GM19043 (cell line): Measurements from ENCODE around the gene LMOD2.

Source experiments
- ATAC-seq: cut with Tn5 transposase; IDR thresholded peaks from one replicate; pipeline ENCODE4 v1.9.1; 2021; ENCODE audit warnings: low read depth; ENCODE audit not compliant: unreplicated experiment

The LMOD2 gene

GRCh38 chr7:123637878-123638277 is 17.8 kb upstream of the LMOD2 start:
- no peak for ATAC-seq

GRCh38 chr7:123639631-123640030 is 16.0 kb upstream of the LMOD2 start:
- no peak for ATAC-seq

- ATAC-seq, result no peak
Observed at GRCh38 chr7:123640583-123640982, 15.1 kb upstream of the LMOD2 start.

GRCh38 chr7:123641901-123642300 is 13.8 kb upstream of the LMOD2 start:
- no peak for ATAC-seq

- ATAC-seq, result no peak
Observed at GRCh38 chr7:123643495-123644441, 11.9 kb upstream of the LMOD2 start.

GRCh38 chr7:123645516-123645915 is 10.2 kb upstream of the LMOD2 start:
- no peak for ATAC-seq

GRCh38 chr7:123647106-123647730 is 8.4 kb upstream of the LMOD2 start:
- ATAC-seq, result no peak

GRCh38 chr7:123649964-123650363 is 5.7 kb upstream of the LMOD2 start:
- no peak for ATAC-seq

- ATAC-seq, result no peak
Observed at GRCh38 chr7:123650595-123650994, 5.1 kb upstream of the LMOD2 start.

- ATAC-seq, result no peak
Observed at GRCh38 chr7:123652406-123652805, 3.3 kb upstream of the LMOD2 start.

- no peak for ATAC-seq
Observed at GRCh38 chr7:123653162-123653561, 2.5 kb upstream of the LMOD2 start.

- no peak for ATAC-seq
Observed at GRCh38 chr7:123656544-123657303, 1.1 kb downstream of the LMOD2 start.

- no peak for ATAC-seq
Observed at GRCh38 chr7:123657304-123657685, 1.6 kb downstream of the LMOD2 start.

- no peak for ATAC-seq
Observed at GRCh38 chr7:123658023-123658422, 2.4 kb downstream of the LMOD2 start.

- ATAC-seq, result no peak
Observed at GRCh38 chr7:123660514-123661354, 5.1 kb downstream of the LMOD2 start.

- ATAC-seq, result no peak
Observed at GRCh38 chr7:123661765-123662164, 6.1 kb downstream of the LMOD2 start.

- no peak for ATAC-seq
Observed at GRCh38 chr7:123662293-123662692, 6.6 kb downstream of the LMOD2 start.

GRCh38 chr7:123662755-123663154 is 7.1 kb downstream of the LMOD2 start:
- ATAC-seq, result no peak

GRCh38 chr7:123663200-123663599 is 7.5 kb downstream of the LMOD2 start:
- ATAC-seq, result no peak

- no peak for ATAC-seq
Observed at GRCh38 chr7:123665157-123665556, 9.5 kb downstream of the LMOD2 start.
